Right atrium auricular region (tissue), 2 donors: ENCODE results near the gene HSF5. TPM values are rescaled to one million over a fixed set of nuclear protein-coding genes. Genes with fewer than 3 reads are reported as not detected.

Experiments
- DNase-seq: peaks from one replicate; pipeline ENCODE4 v3.0.0-alpha.2; 2019; ENCODE audit warnings: low spot score
- H3K27ac ChIP-seq, 2 donors: fragments of 200-600 bp; sonication (generic); 1 replicate in 1 of 2; 2 replicates in 1 of 2; pipeline ENCODE4 v1.5.1; 2016 to 2019
- H3K27me3 ChIP-seq, 2 donors: fragments of 200-600 bp; sonication (generic); one replicate each; pipeline versions ENCODE4 v1.5.1 to v1.6.0; 2017 to 2019
- H3K36me3 ChIP-seq: fragments of 200-600 bp; sonication (generic); one replicate; pipeline ENCODE4 v1.5.1; 2016
- H3K4me1 ChIP-seq, 2 donors: fragments of 200-600 bp; sonication (generic); one replicate each; pipeline versions ENCODE4 v1.5.1 to v1.6.0; 2017 to 2019
- H3K4me3 ChIP-seq, 2 donors: fragments of 200-600 bp; sonication (generic); 1 replicate in 1 of 2; 2 replicates in 1 of 2; pipeline ENCODE4 v1.5.1; 2017 to 2019; ENCODE audit warnings: mild to moderate bottlenecking in 1 of 2, moderate library complexity in 1 of 2
- H3K9me3 ChIP-seq, 2 donors: fragments of 200-600 bp; sonication (generic); one replicate each; pipeline ENCODE4 v1.5.1; 2019
- CTCF ChIP-seq, 2 donors: fragments of 200-600 bp; sonication (generic); IDR thresholded peaks; one replicate each; pipeline ENCODE4 v1.5.1; 2019; ENCODE audit warnings: antibody characterized with exemption in 2 of 2
- total RNA-seq, 2 donors: library from RNA; depleted of rRNA; stranded (reverse); fragments of >200 nt; gene quantifications; one replicate each; pipeline ENCODE4 v1.1.0, GENCODE V29; 2016

The HSF5 gene
- total RNA-seq, 2 donors from 2014 or later = 0.08 TPM; not detected in 1

GRCh38 chr17:58381124-58382035 is 106.8 kb downstream of the HSF5 start:
- Histone ChIP-seq H3K36me3 (no peaks in the 10 kb centered on the region), H3K4me3 (no peak overlapping the region), H3K4me1 (no peaks in the 10 kb centered on the region), H3K27me3 (no peaks in the 10 kb centered on the region), H3K27ac (no peak overlapping the region), H3K9me3 (no peaks in the 10 kb centered on the region)
- no peak for DNase-seq
- no peak for TF ChIP-seq CTCF (IDR thresholded peaks at IDR 0.05)

GRCh38 chr17:58380207-58381123 is 107.7 kb downstream of the HSF5 start:
- no peak for TF ChIP-seq CTCF (IDR thresholded peaks at IDR 0.05)
- no peaks in the 10 kb centered on the region for H3K36me3 ChIP-seq
- no peak for DNase-seq
- no peak overlapping the region for H3K27ac ChIP-seq
- H3K4me3 ChIP-seq = no peak overlapping the region
- H3K4me1 ChIP-seq = no peaks in the 10 kb centered on the region
- no peaks in the 10 kb centered on the region for H3K27me3 ChIP-seq
- no peaks in the 10 kb centered on the region for H3K9me3 ChIP-seq

- Histone ChIP-seq H3K27me3 (no peaks in the 10 kb centered on the region), H3K9me3 (no peaks in the 10 kb centered on the region), H3K36me3 (no peaks in the 10 kb centered on the region), H3K4me1 (no peaks in the 10 kb centered on the region), H3K4me3 (no peak overlapping the region), H3K27ac (no peak overlapping the region)
- TF ChIP-seq CTCF (IDR thresholded peaks at IDR 0.05) = no peak
- no peak for DNase-seq
Observed at GRCh38 chr17:58379511-58379824, 108.7 kb downstream of the HSF5 start.

- no peak for DNase-seq
- no peaks in the 10 kb centered on the region for H3K9me3 ChIP-seq
- H3K36me3 ChIP-seq = no peaks in the 10 kb centered on the region
- H3K27me3 ChIP-seq = no peaks in the 10 kb centered on the region
- H3K27ac ChIP-seq = no peak overlapping the region
- H3K4me3 ChIP-seq = no peak overlapping the region
- TF ChIP-seq CTCF (IDR thresholded peaks at IDR 0.05) = no peak
- H3K4me1 ChIP-seq = no peaks in the 10 kb centered on the region
Observed at GRCh38 chr17:58378733-58379510, 109.3 kb downstream of the HSF5 start.

- Histone ChIP-seq H3K36me3 (no peaks in the 10 kb centered on the region), H3K27me3 (no peaks in the 10 kb centered on the region), H3K9me3 (no peaks in the 10 kb centered on the region), H3K27ac (no peak overlapping the region), H3K4me3 (no peak overlapping the region), H3K4me1 (no peaks in the 10 kb centered on the region)
- TF ChIP-seq CTCF (IDR thresholded peaks at IDR 0.05) = no peak
- no peak for DNase-seq
Observed at GRCh38 chr17:58377661-58378060, 110.5 kb downstream of the HSF5 start.
